Measurements from ENCODE around the gene PKN1. TPM values are rescaled to one million over a fixed set of nuclear protein-coding genes. Genes with fewer than 3 reads are reported as not detected.

The PKN1 gene
- total and polyA plus RNA-seq, 9 of the 15 experiments (the other 6 are each of a cell fraction or from before 2014, with no cell fraction given) = 0.30 to 228 (median 77.5) TPM

- no peak for TF ChIP-seq BRCA1 (IDR thresholded peaks at IDR 0.05)
- no peak for TF ChIP-seq BRCA1 (CRISPR knock-in tag; IDR thresholded peaks at IDR 0.05)
- peak; percentile 87 for TF ChIP-seq ELF2 (CRISPR knock-in tag; IDR thresholded peaks at IDR 0.05)
- TF ChIP-seq CBFA2T3 (IDR thresholded peaks at IDR 0.05) = peak; percentile 58
- no peak; the same call in 1 of the 2 replicates for TF ChIP-seq THAP12 (CRISPR knock-in tag; IDR thresholded peaks at IDR 0.05)
- peak; percentile 58 for TF ChIP-seq EP300 (IDR thresholded peaks at IDR 0.05; ENCODE audit: low read length)
- TF ChIP-seq MTA1 (IDR thresholded peaks at IDR 0.05; ENCODE audit: borderline replicate concordance) = no peak
- TF ChIP-seq ZHX1 (conservative IDR thresholded peaks at IDR 0.05; ENCODE audit: low read length) = no peak
- TF ChIP-seq LEF1 (IDR thresholded peaks at IDR 0.05) = peak; percentile 78
- TF ChIP-seq PRDM10 (IDR thresholded peaks at IDR 0.05; ENCODE audit: partially characterized antibody) = peak; percentile 52
- no peak for TF ChIP-seq ZBTB17 (CRISPR knock-in tag; IDR thresholded peaks at IDR 0.05)
- TF ChIP-seq DMBX1 (CRISPR knock-in tag; IDR thresholded peaks at IDR 0.05; ENCODE audit: borderline replicate concordance) = peak; percentile 65; the same call in 1 of the 2 replicates
- no peak for TF ChIP-seq PCBP1 (IDR thresholded peaks at IDR 0.05; ENCODE audit: low read depth, low read length, poor library complexity, severe bottlenecking)
- TF ChIP-seq SMARCB1 (IDR thresholded peaks at IDR 0.05; ENCODE audit: insufficient read length, low read depth) = no peak
- TF ChIP-seq RUNX1 (IDR thresholded peaks at IDR 0.05; ENCODE audit: low read depth) = 0 out of 2 replicates have a peak, but pooled peaks have one; percentile 53
- TF ChIP-seq THRAP3 (IDR thresholded peaks at IDR 0.05; ENCODE audit: borderline replicate concordance) = no peak
- TF ChIP-seq ZNF282 (CRISPR knock-in tag; IDR thresholded peaks at IDR 0.05) = no peak
- TF ChIP-seq ZNF57 (CRISPR knock-in tag; IDR thresholded peaks at IDR 0.05) = no peak
- TF ChIP-seq NFRKB (IDR thresholded peaks at IDR 0.05; ENCODE audit: low read depth) = peak; percentile 91; the same call in 1 of the 2 replicates
- TF ChIP-seq SAP30 (IDR thresholded peaks at IDR 0.05; ENCODE audit: borderline replicate concordance, insufficient read depth, low read depth, low read length, poor library complexity, severe bottlenecking) = peak; percentile 94
- TF ChIP-seq RBM25 (IDR thresholded peaks at IDR 0.05; ENCODE audit: low read depth, low read length, severe bottlenecking) = peak; percentile 94
These were observed 13.8 kb upstream of the PKN1 start, which contains the start of gene DDX39A (continued) for GRCh38 chr19:14419106-14419813.
